Left ventricle myocardium inferior (tissue), 1 donor: ENCODE data around the gene CDK5RAP3. TPM values are rescaled to one million over a fixed set of nuclear protein-coding genes. Genes with fewer than 3 reads are reported as not detected.
"Not testable (repeated sequence)": the region's sequence is repeated elsewhere in the genome, so short reads cannot be mapped to it uniquely, and the experiment has no call there.

ENCODE experiments used
- DNase-seq: peaks from one replicate; pipeline ENCODE4 v3.0.0-alpha.2; 2020
- H3K27ac ChIP-seq: fragments of 200-600 bp; replicated peaks from 2 replicates; pipeline ENCODE4 v1.8.0; 2021
- H3K27me3 ChIP-seq: fragments of 200-600 bp; 2 replicates; pipeline ENCODE4 v1.8.0; 2021; ENCODE audit warnings: low read depth
- H3K36me3 ChIP-seq: fragments of 200-600 bp; 2 replicates; pipeline ENCODE4 v1.8.0; 2021
- H3K4me1 ChIP-seq: fragments of 200-600 bp; 2 replicates; pipeline ENCODE4 v1.8.0; 2021
- H3K4me3 ChIP-seq: fragments of 200-600 bp; 2 replicates; pipeline ENCODE4 v1.8.0; 2021; ENCODE audit warnings: mild to moderate bottlenecking, moderate library complexity
- H3K9me3 ChIP-seq: fragments of 200-600 bp; replicated peaks from 2 replicates; pipeline ENCODE4 v1.8.0; 2021
- CTCF ChIP-seq: fragments of 200-600 bp; IDR thresholded peaks from 2 replicates; pipeline ENCODE4 v1.8.0; 2021; ENCODE audit warnings: antibody characterized with exemption, mild to moderate bottlenecking, borderline replicate concordance
- intact Hi-C: fragments of 100-400 bp; cut with micrococcal nuclease; formaldehyde crosslinking; loops from one replicate; pipeline ENCODE4 v1.11.0; 2022
- total RNA-seq: library from RNA; stranded (reverse); fragmentation: NEBNext Ultra II Directional; extraction: Animal tissue kit (Norgen Biotek cat#: 25700); gene quantifications from one replicate; pipeline ENCODE4 v1.2.1, GENCODE V29; 2021
- donor health status: DM: no; HTN: yes; CAD: no; lungs with severe emphysema.

Gene CDK5RAP3
- total RNA-seq, 1 donor from 2014 or later, result 50.1 TPM

GRCh38 chr17:48014595-48015111, 43.7 kb downstream of the CDK5RAP3 start:
- H3K27ac ChIP-seq, result no peak overlapping the region
- no peak for TF ChIP-seq CTCF
- H3K4me1 ChIP-seq, result peaks cover 15% of the 10 kb centered on the region
- H3K4me3 ChIP-seq, result no peak overlapping the region
- no peaks in the 10 kb centered on the region for H3K36me3 ChIP-seq
- intact Hi-C loops, result no loop called here
- no peaks in the 10 kb centered on the region for H3K9me3 ChIP-seq
- DNase-seq, result no peak
- H3K27me3 ChIP-seq, result peaks cover 72% of the 10 kb centered on the region

GRCh38 chr17:48016112-48016511, 45.2 kb downstream of the CDK5RAP3 start:
- Histone ChIP-seq H3K27me3 (peaks cover 58% of the 10 kb centered on the region), H3K36me3 (no peaks in the 10 kb centered on the region), H3K9me3 (no peaks in the 10 kb centered on the region), H3K4me3 (no peak overlapping the region), H3K4me1 (peaks cover 15% of the 10 kb centered on the region), H3K27ac (no peak overlapping the region)
- TF ChIP-seq CTCF, result no peak
- no peak for DNase-seq
- intact Hi-C loops, result no loop called here

- H3K9me3 ChIP-seq, H3K4me1 ChIP-seq, H3K27ac ChIP-seq, DNase-seq, H3K36me3 ChIP-seq, H3K4me3 ChIP-seq, intact Hi-C loops: not testable (repeated sequence)
- H3K27me3 ChIP-seq, result peaks cover 50% of the 10 kb centered on the region
Observed at GRCh38 chr17:48017817-48018158, 46.9 kb downstream of the CDK5RAP3 start.

GRCh38 chr17:48021934-48022333, 51.0 kb downstream of the CDK5RAP3 start:
- no peak for DNase-seq
- H3K4me3 ChIP-seq, result no peak overlapping the region
- intact Hi-C loops, result no loop called here
- peaks cover 38% of the 10 kb centered on the region for H3K27me3 ChIP-seq
- H3K9me3 ChIP-seq, result no peaks in the 10 kb centered on the region
- H3K27ac ChIP-seq, result no peak overlapping the region
- H3K4me1 ChIP-seq, result peaks cover 39% of the 10 kb centered on the region
- no peaks in the 10 kb centered on the region for H3K36me3 ChIP-seq
- no peak for TF ChIP-seq CTCF

- intact Hi-C loops, result no loop called here
Observed at GRCh38 chr17:48022901-48023300, 52.0 kb downstream of the CDK5RAP3 start.

More at GRCh38 chr17:48022901-48023300, 52.0 kb downstream of the CDK5RAP3 start:
- H3K4me3 ChIP-seq, result peak overlapping the region; percentile 67
- no peak for DNase-seq
- H3K9me3 ChIP-seq, result no peaks in the 10 kb centered on the region
- no peak for TF ChIP-seq CTCF
- no peaks in the 10 kb centered on the region for H3K36me3 ChIP-seq
- H3K4me1 ChIP-seq, result peaks cover 49% of the 10 kb centered on the region
- peak overlapping the region; percentile 90 for H3K27ac ChIP-seq
- H3K27me3 ChIP-seq, result peaks cover 38% of the 10 kb centered on the region
